Non-pigmented ciliary epithelial cell (primary cell): ENCODE data around the gene OMP.
"Not testable (repeated sequence)": the region's sequence is repeated elsewhere in the genome, so short reads cannot be mapped to it uniquely, and the experiment has no call there.

Experiments used
- DNase-seq: peaks from one replicate; pipeline ENCODE4 v3.0.0-alpha.2; 2010; ENCODE audit warnings: low read depth

OMP gene

DNA sequence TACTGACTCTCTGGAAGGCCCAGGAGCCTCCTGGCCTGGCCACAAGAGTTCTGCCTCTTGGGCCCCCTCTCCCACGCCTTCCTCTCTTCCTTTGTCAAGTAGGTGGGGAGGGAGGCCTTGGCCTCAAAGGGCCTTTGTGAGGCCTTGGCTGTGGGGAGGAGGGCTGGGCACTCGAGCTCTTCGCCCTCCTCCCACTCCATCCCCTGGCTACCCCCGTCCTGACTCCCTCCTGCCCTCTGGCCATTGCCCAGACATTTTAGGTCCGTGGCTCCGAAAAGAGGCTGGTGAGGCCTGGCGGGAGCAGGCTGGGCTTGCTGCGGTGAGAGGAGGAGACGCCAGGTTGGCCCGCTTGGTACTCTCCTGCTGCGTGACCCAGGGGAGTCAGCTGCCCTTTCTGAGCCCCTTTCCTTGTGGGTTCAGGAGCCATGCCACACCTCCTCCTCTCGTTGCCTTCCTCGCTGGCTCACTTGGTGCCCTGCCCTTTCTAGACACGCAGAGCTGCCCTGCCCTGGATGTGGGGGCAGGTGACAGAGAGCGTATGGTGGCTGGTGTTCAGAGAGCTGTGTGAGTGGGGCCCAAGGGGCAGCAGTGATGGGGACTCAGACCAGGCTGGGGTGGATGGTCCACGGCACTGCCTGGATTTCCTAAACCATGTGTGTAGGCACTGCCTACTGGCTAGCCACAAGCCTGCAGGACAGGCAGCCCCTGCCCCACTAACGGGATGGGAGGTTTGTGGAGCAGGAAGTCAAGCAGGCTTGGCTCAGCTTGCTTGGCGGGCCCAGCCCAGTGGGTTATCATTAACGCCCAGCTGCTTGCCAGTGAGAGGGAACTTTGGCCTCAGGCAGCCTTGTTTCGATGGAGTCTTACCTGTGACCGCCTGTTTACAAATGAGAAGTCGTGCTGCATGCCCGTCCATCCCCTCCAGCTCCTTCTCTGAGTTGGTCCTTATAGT is 15.8 kb upstream of the OMP start:
- DNase-seq = no peak

DNA sequence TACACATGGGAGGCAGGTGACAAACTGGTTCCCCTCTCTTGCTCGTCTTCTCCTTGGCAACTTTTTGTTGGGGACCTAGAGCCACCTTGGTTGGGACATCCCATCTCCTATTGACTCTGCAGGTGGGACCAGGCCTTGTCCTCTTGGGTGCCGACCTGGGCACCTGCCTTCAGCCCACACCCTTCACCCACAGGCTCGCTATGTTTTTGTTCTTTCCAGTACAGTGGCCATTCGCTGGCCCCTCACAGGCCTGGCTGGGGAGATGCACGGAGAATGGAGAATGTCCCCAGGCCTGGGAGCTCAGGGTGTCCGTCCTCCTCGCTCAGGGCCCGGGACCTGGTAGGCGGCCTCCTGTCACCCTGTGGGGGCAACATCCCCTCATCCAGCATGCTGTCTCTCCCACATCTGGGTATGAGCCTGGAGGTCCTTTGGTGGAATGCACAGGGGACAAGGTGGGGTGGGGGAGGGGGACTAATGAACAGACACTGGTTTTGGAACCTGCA is 14.9 kb upstream of the OMP start:
- no peak for DNase-seq

DNA sequence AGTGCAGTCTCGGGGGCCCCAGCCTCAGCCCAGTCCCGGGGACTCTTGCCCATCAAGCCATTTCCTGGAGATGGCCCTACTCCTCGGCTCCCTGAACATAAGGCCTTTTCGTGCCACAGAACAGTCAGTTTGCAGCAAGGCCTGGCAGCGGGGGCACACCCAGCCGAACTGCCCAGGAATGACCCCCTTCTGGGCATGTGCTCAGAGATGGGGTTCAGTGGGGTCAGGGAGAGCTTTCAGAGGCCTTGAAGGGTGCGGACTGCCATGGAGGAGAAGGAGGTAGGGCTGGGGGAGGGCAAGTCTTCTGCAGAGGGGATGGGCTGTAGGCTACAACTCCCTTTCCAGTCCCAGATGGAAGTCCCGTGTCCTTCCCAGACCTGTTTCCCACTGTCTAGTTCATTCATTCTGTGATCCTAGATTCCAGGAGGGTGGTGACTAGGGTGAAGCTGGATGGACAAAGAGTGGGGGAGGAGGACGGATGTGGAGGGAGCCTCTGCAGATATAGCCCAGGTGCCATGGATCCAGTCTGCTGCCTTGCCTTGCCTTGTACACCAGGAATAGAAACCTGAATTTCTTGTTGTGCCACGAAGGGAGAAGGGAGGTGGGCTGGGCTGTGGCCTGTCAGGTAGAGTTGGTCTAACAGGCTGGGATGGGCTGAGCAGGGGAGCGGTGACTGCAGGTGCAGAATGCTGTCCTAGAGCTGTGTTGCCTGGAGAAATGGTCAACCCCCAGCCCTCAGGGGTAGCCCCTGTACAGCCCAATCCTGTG is 14.2 kb upstream of the OMP start:
- DNase-seq = no peak

DNA sequence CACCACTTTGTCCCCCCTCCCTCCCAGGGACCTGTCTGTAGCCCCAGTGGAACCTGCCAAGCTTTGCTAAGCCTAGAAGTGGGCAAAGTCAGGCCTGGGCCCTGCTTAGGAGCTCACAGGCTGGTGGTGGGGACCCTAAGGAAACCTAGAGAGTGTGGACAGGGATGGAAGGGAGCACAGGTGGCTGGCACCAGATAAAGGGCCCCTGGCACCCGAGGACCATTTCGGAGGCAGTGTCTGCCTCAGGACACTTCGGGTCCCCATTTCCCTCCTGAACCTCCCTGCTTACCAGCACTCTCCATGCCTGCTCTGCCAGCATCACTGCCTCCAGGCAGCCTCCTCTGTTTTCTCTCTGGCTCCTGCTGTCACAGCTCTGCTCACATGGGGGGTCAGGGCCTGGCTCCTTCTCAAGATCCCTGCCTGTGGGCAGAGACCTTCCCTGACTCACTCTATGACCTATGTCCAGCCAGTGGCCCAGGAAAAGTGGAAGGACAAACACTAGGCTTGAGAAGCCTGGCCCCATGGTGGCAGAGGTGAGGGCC is 13.6 kb upstream of the OMP start:
- no peak for DNase-seq

DNA sequence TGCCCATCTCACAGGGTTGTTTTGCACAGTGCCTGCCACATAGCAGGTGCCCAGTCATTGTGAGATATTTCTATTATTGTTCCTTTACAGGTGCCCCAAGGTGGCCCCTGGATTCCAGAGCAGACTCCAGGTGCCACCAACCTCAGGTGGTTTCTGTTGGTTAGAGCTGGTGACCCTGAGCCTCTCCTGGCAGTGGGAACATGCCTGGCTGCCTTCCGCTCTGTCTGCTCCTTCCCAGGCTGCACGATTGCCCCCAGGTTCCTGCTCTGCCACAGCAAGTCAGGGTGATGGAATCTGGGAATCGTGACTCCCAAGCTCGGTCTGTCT is 12.6 kb upstream of the OMP start:
- DNase-seq = no peak

DNA sequence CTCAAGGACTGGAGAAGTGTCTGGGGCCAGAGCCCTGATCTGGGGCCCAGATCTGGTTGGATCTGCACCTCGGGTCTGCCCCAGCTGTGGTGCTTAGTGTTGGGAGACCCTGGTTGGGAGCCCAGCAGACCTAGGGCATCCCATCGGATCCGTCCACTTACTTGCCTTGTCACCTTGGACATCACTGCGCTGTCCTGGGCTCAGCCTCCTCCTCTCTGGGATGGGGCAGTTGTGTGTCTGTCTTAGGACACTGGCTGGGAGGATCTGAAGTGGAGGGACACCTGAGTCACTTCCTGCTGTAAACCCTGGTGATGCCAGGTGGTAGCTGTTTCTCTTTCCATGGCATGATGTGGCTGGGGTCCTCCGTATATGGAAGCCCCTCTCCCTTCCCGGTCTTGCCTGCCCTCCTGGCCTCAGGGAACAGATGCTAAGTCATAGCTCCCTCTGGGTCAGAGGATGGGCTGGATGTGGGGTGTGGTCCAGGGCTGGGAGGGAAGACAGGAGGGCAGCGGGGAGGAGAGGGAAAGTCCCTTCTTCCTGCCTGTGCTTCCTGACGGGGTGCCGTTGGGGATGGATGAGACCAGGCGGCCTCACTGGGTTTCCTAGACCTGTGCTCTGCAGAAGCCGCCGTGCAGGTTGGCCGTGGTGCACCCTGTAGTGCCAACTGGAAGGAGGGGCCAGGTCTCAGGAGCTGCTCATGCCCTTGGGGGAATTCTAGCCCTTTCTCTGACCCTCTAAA is 12.1 kb upstream of the OMP start:
- no peak for DNase-seq

DNA sequence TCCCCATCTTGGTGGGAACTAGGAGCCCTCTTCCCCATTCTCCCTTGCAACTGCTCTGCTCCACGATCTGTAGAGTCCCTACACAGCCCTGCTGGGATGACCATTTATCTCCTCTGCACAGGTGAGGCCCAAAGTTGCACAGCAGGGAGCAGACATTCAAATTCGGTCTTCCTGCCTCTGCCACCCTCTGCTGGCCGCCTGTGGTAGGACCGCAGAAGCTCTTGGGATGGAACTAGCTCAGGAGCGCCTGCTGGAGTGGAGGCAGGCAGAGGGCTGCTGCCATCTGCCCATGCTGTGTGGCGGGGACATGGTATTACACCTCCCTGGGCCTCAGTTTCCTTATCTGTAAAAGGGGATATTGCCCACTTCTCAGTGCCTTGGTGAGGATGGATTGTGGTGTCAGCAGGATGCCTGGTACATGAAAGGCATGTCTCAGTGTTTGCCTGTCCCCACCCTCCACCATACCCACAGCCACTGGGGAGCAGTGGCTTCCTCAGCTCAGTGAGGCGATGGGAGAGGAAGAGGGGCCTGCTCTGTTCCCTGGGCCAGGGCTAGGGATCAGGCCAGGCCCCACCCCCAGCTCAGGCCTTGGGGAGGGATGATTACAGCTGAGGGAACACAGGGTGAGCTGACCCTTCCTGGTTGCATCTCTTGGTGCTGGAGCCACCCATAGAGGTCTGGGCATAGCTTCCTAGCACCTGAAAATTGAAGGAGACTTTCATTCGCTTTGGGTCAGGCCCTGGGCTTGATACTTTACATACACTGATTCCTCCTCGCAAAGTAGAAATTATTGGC is 11.3 kb upstream of the OMP start:
- no peak for DNase-seq

DNA sequence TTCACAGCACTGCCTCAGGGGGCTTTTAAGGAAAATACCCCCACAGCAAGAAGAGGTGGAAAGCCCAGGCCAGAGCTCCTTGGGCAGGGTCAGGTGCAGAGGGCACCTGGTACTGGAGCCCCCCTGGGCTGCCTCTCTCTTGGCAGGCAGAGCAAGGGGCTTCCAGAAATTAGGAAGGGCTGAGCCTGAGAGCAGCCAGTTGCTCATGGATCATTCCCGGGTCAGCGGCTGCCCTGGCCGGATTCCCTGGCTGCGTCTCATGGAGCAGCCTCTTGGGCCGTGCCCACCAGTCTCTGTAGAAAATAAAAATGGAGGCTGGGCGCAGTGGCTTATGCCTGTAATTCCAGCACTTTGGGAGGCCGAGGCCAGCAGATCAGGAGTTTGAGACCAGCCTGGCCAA is 10.3 kb upstream of the OMP start:
- DNase-seq = no peak

DNA sequence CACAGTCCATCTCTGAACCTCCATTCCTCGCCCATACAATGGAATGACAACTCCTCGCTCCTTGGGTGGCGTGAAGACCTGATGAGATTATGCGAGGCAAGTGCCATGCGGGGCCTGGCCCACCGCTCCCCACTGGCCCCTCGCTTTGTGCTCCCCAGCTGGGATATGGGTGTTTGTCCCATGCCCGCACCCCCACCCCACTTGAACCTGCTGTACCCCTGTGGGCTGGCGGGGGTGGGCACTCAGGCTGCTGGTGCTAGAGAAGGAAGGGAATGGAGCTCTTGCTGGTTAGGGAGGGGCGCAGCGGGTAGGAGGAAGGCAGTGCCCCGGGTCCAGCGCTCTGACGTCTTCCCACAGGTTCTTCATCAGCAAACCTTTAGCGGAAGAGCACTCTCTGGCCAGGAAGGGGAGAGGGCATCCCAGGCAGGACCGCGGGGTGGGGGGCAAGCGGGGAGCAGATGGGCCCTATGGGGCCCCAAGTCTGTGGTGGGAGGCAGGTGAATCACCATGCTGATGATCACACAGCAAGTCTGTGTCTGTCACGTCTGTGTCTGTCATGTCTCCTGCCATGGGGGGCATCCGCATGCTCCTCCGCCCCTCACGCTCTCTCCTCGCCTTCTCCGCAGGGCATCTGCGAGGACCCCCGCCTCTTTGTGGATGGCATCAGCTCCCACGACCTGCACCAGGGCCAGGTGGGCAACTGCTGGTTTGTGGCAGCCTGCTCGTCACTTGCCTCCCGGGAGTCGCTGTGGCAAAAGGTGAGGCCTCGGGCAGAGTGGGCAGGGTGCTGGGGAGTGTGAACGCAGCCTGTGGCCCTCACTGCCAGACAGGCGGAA is 9.4 kb upstream of the OMP start:
- no peak for DNase-seq

DNA sequence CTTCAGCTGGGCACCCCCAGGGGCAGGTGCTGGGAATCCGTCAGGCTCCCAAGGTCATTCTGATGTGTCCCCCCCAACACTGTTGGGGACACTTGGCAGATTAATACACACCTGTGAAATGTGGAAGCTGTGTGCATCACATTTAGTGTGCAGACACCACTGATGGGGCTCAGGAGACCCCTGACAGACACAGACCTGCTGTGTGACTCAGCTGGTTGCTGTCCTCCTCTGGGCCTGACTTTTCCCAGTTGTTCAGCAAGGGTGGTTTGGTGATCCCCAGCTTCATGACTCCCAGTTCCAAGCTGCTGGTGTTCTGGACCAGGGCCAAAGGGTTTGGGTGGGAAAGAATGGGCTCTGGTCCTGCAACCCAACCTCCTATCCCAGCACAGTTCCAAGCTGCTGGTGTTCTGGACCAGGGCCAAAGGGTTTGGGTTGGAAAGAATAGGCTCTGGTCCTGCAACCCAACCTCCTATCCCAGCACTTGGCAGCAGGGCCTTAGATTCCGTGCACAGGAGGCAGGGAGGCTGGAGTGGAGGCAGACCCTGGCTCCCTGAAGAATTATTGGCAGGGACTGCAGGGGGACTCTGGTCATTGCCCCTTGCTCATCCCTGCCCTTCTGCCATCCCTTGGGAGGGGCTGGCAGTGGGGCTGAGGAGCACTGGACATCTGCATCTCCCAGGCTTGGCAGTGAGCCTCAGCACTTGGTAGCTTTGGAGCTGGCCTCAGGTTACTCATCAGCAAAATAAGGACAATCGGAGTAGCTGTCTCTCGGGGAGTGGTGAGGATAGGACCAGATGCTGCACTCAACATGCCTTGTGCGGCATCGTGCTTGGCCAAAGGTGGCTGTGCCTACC is 8.4 kb upstream of the OMP start:
- no peak for DNase-seq

DNA sequence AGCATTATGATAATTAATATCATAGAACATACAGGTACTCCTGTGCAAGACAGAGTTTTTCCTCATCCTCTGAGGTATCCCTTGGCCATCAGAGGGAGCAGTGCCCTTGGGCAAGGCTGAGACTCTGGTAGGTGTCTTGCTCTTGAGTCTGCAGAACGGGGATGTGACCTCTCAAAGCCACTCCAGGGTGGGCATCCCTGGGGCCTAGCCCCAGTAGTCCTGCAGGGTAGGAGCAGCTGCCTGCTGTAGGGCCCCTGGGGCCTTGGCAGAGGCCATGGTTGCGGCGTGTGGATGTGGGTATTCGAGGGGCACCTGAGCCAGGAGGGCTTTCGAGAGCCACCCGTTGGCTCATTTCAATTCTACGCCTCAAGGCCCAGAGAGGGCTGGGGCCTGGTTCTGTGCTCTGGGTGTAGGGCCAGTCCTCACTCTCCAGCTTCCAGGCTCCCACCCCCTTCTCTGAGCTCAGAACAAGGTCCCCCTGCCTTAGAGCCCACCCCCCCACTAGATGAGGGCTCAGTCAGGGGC is 7.7 kb upstream of the OMP start:
- DNase-seq = no peak

DNA sequence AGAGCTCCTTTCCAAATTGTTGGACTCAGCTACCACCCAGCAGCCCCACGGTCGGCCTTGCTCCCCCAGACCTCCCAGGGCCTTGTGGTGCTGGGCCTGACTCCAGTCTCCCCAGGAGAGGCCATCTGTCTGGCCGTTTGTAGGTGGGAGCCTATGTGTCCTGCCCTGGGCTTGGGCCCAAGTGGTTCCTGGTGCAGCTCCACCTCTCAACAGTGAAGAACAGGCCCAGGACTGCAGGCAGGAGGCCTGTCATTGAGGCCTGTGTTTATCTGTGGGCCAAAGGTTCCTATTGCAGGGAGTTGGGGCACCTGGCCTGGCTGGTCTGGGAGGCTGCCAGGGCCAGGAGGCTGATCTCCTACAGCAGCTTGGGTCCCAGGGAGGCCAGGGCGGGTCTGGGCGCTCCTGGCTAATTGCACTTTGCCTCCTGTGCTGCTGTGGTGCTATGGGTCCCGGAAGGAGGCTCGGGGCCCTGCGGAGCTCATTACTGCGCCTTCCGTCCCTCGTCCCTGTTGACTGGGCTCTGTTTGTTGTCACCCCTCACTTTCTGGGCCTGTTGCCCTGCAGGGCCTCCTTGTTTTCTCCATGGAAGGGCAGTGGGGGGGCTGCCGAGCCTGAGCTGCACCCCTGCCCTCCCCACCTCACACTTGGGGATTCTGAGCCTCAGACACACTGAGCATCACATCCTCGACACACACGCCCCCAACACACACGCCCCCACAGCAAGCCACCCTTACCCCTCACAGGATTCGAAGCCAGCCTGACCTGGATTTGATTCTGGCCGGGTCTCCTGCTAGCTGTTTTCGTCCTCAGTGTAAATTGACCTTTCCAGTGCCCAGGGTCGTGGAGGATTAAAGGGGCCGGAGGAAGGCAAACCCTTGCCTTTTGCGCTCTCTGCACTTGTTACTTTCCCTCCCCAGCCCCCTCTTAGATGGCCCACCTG is 6.8 kb upstream of the OMP start:
- DNase-seq = no peak

DNA sequence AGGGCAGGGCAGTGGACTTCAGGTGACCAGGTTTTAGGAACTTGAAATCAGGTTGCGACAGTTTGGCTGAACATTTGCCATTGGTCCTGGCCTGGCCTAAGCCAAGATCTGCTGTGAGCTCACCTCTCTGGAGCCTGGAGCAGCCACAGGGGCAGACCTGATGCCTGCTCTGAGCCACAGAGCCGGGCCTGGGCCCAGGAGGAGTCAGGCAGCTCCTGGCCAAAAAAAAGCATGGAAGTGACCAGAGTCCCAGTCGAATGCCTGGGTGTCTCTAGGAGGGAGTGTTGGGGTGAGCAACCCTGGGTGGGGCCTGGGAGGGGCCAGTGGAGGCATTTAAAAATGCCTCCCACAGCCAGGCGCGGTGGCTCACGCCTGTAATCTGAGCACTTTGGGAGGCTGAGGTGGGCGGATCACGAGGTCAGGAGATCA is 6.0 kb upstream of the OMP start:
- no peak for DNase-seq

DNA sequence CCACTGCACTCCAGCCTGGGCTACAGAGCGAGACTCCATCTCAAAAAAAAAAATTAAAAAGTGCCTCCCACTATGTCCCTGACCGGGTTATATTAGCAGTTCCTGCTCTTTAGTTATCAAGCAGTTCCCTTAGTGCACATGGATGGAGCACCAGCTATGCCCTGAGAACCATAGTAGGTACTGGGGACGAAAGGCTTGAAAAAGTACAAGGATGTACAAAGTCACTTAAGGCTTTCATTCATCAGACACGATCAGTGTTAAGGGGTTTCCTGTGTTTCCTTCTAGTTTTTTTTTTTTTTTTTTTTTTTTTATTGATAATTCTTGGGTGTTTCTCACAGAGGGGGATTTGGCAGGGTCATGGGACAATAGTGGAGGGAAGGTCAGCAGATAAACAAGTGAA is 5.5 kb upstream of the OMP start:
- not testable (repeated sequence) for DNase-seq

DNA sequence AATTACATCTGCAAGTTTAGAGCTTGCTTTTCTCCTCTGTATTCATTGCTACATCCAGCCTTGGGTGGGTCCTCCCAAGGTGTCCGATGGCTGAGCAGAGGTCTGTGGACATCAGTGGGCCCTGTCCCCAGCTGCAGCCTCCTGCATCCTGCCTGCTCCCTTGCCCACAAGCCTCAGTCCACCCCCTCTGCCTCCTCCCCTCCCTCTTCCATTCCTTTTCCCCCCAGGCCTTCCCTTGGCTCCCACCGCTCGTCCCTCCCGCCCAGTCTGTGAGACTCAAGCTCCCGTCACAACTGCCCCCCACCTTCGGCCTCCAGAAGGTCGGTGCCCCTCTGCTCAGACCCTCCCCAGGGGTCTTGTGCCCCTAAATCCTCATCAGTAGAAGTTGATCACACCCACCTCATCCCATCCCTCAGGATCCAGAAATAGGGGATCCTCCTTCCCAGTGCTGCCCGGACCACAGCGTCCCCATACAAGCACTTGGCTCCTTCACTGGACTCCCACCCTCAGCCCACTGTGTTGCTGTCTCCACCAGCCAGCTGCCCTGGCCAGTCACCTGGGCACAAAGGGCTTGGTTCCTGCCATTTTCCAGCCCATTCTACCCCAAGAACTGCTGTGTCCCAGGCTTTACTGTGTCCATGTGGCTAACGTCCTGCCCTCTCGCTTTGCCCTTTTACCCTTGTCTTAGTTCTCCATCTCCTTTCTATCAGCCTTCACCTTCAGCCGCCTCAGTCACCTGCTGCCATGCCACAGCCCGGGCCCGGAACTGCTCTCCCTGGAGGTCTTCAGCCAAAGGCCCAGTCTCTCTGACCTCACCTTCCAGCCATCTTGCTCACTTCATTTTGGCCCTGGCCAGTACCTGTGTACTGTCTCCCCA is 2.2 kb upstream of the OMP start:
- DNase-seq = no peak

DNA sequence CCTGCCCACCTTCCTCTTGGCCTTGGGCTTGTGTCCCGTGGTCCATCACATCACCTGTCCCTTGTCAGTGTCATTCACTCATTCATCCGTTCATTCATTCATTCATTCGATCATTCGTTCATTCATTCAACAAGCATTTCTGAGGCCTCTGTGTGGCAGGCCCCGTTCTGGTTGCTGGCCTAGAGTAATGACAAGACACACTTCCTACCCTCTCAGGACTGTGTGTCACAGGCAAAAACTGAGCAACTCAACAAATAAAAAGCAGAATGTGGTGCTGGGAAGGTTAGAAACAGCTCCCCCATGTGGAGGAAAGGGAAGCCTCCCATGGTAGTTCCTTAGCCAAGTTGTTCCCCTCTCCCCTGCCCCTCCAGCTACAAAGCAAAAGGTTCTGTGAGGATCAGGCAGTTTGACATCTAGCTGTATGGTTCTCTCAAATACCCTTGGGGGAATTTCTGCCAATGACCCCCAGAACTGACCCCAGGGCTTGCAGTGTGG is 1.6 kb upstream of the OMP start:
- DNase-seq = no peak

DNA sequence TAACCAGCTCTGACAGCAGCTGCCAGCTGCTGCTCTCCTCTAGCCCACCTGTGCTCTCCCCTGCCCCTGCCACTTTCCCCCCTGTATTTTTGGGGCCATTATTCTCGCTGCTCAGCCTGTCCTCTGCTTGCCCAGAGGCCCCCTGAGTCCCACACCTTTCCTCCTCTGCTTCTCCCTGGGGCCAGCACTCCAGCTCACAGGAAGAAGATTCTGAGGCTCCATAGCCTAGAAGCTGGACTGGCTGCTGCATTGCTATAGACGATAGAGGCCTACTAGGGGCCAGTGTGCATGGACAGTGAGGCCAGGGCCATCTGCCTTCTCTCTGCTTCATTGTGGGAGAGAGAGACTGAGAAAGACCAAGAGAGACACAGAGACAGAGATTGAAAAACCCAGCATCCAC is 679 bp downstream of the OMP start:
- no peak for DNase-seq
